ENCODE results near the gene CRTC3. TPM values are rescaled to one million over a fixed set of nuclear protein-coding genes. Genes with fewer than 3 reads are reported as not detected.
"Not testable (repeated sequence)": the region's sequence is repeated elsewhere in the genome, so short reads cannot be mapped to it uniquely, and the experiment has no call there.

CRTC3 gene
- polyA plus RNA-seq, 2 donors, result 5.0 to 7.1 TPM

DNA sequence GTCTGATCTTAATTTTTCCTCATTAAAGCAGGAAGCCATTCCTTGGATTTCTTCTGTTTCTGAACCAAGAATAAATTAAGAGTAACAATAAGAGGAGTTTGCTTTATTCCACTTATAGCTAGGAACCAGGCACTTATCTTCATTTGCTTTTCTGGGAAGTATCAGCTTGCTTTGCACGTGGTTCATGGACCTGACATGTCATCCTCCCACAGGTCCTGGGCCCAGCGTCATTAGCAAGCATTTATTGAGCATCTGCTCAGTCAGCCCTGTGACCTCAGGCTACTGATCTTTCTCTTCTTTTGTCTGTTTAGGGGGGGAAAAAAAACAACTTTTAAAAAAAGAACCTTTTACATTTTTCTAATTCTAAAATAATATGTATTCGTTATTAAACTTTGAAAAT, 34.7 kb upstream of the CRTC3 start:
- Histone ChIP-seq H3K27ac (ENCODE audit: low read depth in 2 of 2, low read length in 1 of 2) (no peak overlapping the region), H3K4me1 (ENCODE audit: control insufficient read depth in 2 of 2, insufficient read depth in 2 of 2, low read length in 1 of 2) (no peaks in the 10 kb centered on the region), H3K36me3 (ENCODE audit: control insufficient read depth in 2 of 2, insufficient read depth in 2 of 2, low read length in 1 of 2) (peaks cover 17 to 29% of the 10 kb centered on the region in 2 donors), H3K9me3 (ENCODE audit: control insufficient read depth in 2 of 2, insufficient read depth in 1 of 2, low read depth in 1 of 2, low read length in 1 of 2) (no peaks in the 10 kb centered on the region), H3K4me3 (ENCODE audit: low read depth in 1 of 2, low read length in 2 of 2) (no peak overlapping the region), H3K27me3 (ENCODE audit: control insufficient read depth in 1 of 2, insufficient read depth in 2 of 2, low read length in 2 of 2) (no peaks in the 10 kb centered on the region)
- 76 to 83% methylated on average over 3 of the region's 3 CpGs for WGBS, 2 donors

DNA sequence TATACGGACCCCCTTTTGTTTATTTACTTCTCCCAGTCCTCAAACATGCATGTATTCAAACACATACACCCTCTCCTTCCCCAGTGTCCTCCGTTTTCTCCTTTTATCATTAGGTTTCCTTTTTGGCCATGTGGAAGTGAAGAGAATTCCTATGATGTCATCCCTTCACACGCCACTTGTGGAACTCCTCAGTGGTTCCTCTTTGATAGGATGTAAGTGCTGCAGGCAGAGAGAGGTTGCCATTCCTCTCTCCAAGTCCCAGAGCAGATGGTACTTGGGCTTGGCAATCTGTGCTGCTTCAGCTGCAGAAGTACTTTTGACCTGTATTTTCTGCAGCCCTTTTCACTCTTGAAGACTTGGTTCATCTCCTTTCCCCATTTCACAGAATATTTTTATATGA, 32.9 kb upstream of the CRTC3 start:
- Histone ChIP-seq H3K4me1 (ENCODE audit: control insufficient read depth in 2 of 2, insufficient read depth in 2 of 2, low read length in 1 of 2) (no peaks in the 10 kb centered on the region), H3K27me3 (ENCODE audit: control insufficient read depth in 1 of 2, insufficient read depth in 2 of 2, low read length in 2 of 2) (no peaks in the 10 kb centered on the region), H3K27ac (ENCODE audit: low read depth in 2 of 2, low read length in 1 of 2) (no peak overlapping the region), H3K36me3 (ENCODE audit: control insufficient read depth in 2 of 2, insufficient read depth in 2 of 2, low read length in 1 of 2) (peaks cover 10 to 18% of the 10 kb centered on the region in 2 donors), H3K4me3 (ENCODE audit: low read depth in 1 of 2, low read length in 2 of 2) (no peak overlapping the region), H3K9me3 (ENCODE audit: control insufficient read depth in 2 of 2, insufficient read depth in 1 of 2, low read depth in 1 of 2, low read length in 1 of 2) (no peaks in the 10 kb centered on the region)
- WGBS, 2 donors, result 53 to 64% methylated on average over 3 of the region's 3 CpGs

DNA sequence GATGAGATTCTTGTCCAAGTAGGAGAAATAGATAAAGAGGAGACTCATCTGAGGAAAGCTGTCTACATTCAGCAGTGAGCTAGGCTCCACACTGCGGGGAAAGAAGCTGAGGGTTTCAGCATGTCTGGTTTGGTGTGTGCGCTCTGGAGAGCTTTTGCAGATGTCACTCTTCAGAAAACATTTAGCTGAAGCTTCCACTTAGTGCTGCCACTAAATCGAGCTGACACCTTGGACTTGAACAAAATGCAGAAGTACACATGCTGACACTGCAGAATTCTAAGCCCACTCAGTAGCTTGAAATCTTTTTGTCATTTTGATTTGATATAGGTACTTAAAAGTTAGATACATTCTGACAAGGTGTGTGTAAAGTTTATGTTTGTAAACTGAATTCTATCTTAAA, 32.3 kb upstream of the CRTC3 start:
- Histone ChIP-seq H3K4me1 (ENCODE audit: control insufficient read depth in 2 of 2, insufficient read depth in 2 of 2, low read length in 1 of 2) (no peaks in the 10 kb centered on the region), H3K36me3 (ENCODE audit: control insufficient read depth in 2 of 2, insufficient read depth in 2 of 2, low read length in 1 of 2) (peaks cover 10 to 18% of the 10 kb centered on the region in 2 donors), H3K9me3 (ENCODE audit: control insufficient read depth in 2 of 2, insufficient read depth in 1 of 2, low read depth in 1 of 2, low read length in 1 of 2) (no peaks in the 10 kb centered on the region), H3K27me3 (ENCODE audit: control insufficient read depth in 1 of 2, insufficient read depth in 2 of 2, low read length in 2 of 2) (no peaks in the 10 kb centered on the region), H3K27ac (ENCODE audit: low read depth in 2 of 2, low read length in 1 of 2) (no peak overlapping the region), H3K4me3 (ENCODE audit: low read depth in 1 of 2, low read length in 2 of 2) (no peak overlapping the region)
- 66 to 74% methylated on average over 3 of the region's 3 CpGs for WGBS, 2 donors

DNA sequence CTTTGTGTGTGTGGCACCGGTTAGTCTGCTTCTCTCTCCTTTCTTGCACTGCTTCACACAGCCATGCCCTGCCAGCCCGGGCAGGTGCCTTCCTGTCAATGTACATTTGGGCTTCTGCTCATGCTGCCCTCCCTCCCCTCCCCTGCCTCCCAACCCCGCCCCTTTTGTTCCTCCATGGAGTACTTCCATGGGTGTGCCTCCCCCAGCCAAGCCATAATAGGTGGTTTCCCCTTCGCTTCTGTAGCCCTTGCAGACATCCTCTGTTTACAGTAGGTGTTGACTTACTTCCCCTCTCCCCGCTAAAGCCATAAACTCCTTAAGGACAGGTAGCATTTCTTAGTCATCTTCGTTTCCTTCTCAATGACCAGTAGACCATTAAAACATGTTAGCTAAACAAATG, 31.8 kb upstream of the CRTC3 start:
- Histone ChIP-seq H3K27ac (ENCODE audit: low read depth in 2 of 2, low read length in 1 of 2) (no peak overlapping the region), H3K9me3 (ENCODE audit: control insufficient read depth in 2 of 2, insufficient read depth in 1 of 2, low read depth in 1 of 2, low read length in 1 of 2) (no peaks in the 10 kb centered on the region), H3K27me3 (ENCODE audit: control insufficient read depth in 1 of 2, insufficient read depth in 2 of 2, low read length in 2 of 2) (no peaks in the 10 kb centered on the region), H3K4me1 (ENCODE audit: control insufficient read depth in 2 of 2, insufficient read depth in 2 of 2, low read length in 1 of 2) (no peaks in the 10 kb centered on the region), H3K4me3 (ENCODE audit: low read depth in 1 of 2, low read length in 2 of 2) (no peak overlapping the region), H3K36me3 (ENCODE audit: control insufficient read depth in 2 of 2, insufficient read depth in 2 of 2, low read length in 1 of 2) (peaks cover 7 to 15% of the 10 kb centered on the region in 2 donors)
- WGBS, 2 donors, result 46 to 64% methylated on average over 6 of the region's 6 CpGs

DNA sequence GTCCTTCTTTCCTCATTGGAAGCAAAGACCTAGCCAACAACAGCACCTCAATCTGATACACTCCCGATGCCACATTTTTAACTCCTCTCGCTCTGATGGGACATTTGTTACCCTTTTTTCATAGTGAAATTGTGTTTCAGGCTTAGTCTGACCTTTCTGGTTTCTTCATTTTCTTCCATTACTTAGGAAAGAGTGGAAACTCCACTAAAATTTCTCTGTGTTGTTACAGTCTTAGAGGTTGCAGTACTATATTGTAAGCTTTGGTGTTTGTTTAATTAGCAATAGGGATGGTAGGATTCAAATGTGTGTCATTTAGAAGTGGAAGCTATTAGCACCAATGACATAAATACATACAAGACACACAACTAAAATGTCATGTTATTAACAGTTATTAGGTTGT, 29.6 kb upstream of the CRTC3 start:
- no peak overlapping the region for H3K4me3 ChIP-seq (ENCODE audit: low read depth in 1 of 2, low read length in 2 of 2)
- no peaks in the 10 kb centered on the region for H3K9me3 ChIP-seq (ENCODE audit: control insufficient read depth in 2 of 2, insufficient read depth in 1 of 2, low read depth in 1 of 2, low read length in 1 of 2)
- H3K4me1 ChIP-seq (ENCODE audit: control insufficient read depth in 2 of 2, insufficient read depth in 2 of 2, low read length in 1 of 2), result no peaks in the 10 kb centered on the region
- H3K27me3 ChIP-seq (ENCODE audit: control insufficient read depth in 1 of 2, insufficient read depth in 2 of 2, low read length in 2 of 2), result no peaks in the 10 kb centered on the region
- peaks cover 5 to 12% of the 10 kb centered on the region in 2 donors for H3K36me3 ChIP-seq (ENCODE audit: control insufficient read depth in 2 of 2, insufficient read depth in 2 of 2, low read length in 1 of 2)
- H3K27ac ChIP-seq (ENCODE audit: low read depth in 2 of 2, low read length in 1 of 2), result no peak overlapping the region
- 84 to 93% methylated on average over 2 of the region's 2 CpGs for WGBS, 2 donors

DNA sequence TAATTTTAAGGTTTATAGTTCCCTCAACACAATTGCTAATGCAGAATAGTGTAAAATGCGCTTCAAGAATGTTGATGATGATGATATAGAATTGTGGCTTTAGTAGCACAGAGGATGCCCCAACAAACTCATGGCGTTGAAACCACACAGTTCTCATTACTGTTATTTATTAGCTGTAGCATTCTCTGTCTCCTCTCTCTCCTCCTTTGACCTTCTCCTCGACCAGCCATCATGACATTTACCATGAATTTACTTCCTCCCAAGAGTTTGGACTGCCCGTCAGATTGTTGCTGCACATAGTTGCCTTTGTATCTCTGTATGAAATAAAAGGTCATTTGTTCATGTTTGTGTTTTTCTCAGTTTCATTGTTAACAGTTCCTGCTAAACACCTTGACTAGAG, 27.8 kb upstream of the CRTC3 start:
- Histone ChIP-seq H3K9me3 (ENCODE audit: control insufficient read depth in 2 of 2, insufficient read depth in 1 of 2, low read depth in 1 of 2, low read length in 1 of 2) (no peaks in the 10 kb centered on the region), H3K4me1 (ENCODE audit: control insufficient read depth in 2 of 2, insufficient read depth in 2 of 2, low read length in 1 of 2) (no peaks in the 10 kb centered on the region), H3K27ac (ENCODE audit: low read depth in 2 of 2, low read length in 1 of 2) (no peak overlapping the region), H3K27me3 (ENCODE audit: control insufficient read depth in 1 of 2, insufficient read depth in 2 of 2, low read length in 2 of 2) (no peaks in the 10 kb centered on the region), H3K4me3 (ENCODE audit: low read depth in 1 of 2, low read length in 2 of 2) (no peak overlapping the region), H3K36me3 (ENCODE audit: control insufficient read depth in 2 of 2, insufficient read depth in 2 of 2, low read length in 1 of 2) (peaks cover 4 to 9% of the 10 kb centered on the region in 2 donors)
- WGBS, 2 donors, result 70 to 88% methylated on average over 4 of the region's 4 CpGs

DNA sequence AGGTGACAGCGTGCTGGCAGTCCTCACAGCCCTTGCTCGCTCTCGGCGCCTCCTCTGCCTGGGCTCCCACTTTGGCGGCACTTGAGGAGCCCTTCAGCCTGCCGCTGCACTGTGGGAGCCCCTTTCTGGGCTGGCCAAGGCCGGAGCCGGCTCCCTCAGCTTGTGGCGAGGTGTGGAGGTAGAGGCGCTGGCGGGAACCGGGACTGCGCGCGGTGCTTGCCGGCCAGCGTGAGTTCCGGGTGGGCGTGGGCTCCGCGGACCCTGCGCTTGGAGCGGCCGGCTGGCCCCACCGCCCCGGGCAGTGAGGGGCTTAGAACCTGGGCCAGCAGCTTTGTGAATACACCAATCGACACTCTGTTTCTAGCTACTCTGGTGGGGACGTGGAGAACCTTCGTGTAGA, 18.9 kb upstream of the CRTC3 start:
- 94% methylated on average over 22 to 29 of the region's 29 CpGs for WGBS, 2 donors
- not testable (repeated sequence) for H3K9me3 ChIP-seq (ENCODE audit: control insufficient read depth in 2 of 2, insufficient read depth in 1 of 2, low read depth in 1 of 2, low read length in 1 of 2); H3K27me3 ChIP-seq (ENCODE audit: control insufficient read depth in 1 of 2, insufficient read depth in 2 of 2, low read length in 2 of 2); H3K4me3 ChIP-seq (ENCODE audit: low read depth in 1 of 2, low read length in 2 of 2); H3K27ac ChIP-seq (ENCODE audit: low read depth in 2 of 2, low read length in 1 of 2); H3K4me1 ChIP-seq (ENCODE audit: control insufficient read depth in 2 of 2, insufficient read depth in 2 of 2, low read length in 1 of 2); H3K36me3 ChIP-seq (ENCODE audit: control insufficient read depth in 2 of 2, insufficient read depth in 2 of 2, low read length in 1 of 2)

DNA sequence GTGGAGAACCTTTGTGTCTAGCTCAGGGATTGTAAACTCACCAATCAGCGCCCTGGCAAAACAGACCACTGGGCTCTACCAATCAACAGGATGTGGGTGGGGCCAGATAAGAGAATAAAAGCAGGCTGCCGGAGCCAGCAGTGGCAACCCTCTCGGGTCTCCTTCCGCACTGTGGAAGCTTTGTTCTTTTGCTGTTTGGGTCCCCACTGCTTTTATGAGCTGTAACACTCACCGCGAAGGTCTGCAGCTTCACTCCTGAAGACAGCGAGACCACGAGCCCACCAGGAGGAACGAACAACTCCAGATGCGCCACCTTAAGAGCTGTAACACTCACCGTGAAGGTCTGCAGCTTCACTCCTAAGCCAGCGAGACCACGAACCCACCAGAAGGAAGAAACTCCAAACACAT, 18.5 kb upstream of the CRTC3 start:
- 90 to 94% methylated on average over 11 to 13 of the region's 13 CpGs for WGBS, 2 donors
- H3K4me1 ChIP-seq (ENCODE audit: control insufficient read depth in 2 of 2, insufficient read depth in 2 of 2, low read length in 1 of 2); H3K36me3 ChIP-seq (ENCODE audit: control insufficient read depth in 2 of 2, insufficient read depth in 2 of 2, low read length in 1 of 2); H3K27ac ChIP-seq (ENCODE audit: low read depth in 2 of 2, low read length in 1 of 2); H3K9me3 ChIP-seq (ENCODE audit: control insufficient read depth in 2 of 2, insufficient read depth in 1 of 2, low read depth in 1 of 2, low read length in 1 of 2); H3K27me3 ChIP-seq (ENCODE audit: control insufficient read depth in 1 of 2, insufficient read depth in 2 of 2, low read length in 2 of 2); H3K4me3 ChIP-seq (ENCODE audit: low read depth in 1 of 2, low read length in 2 of 2): not testable (repeated sequence)

DNA sequence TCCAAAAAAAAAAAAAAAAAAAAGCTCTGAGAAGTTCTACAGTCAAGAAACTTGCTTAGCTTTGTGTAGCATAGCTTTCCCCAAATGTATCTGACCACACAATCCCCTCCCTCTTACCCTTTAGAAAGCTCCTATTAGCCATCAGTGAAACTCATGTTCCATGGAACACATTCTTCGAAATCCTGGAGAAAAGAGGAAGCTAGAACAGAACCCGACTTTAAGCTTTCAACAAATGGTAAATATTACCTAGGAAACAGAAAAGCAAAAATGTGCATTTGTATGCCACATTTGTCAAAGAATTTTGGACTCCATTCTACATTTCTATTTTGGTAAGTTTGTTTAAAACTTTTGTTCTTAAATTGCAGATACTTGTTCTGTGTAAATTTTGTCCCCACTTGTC, 17.4 kb upstream of the CRTC3 start:
- no peak overlapping the region for H3K27ac ChIP-seq (ENCODE audit: low read depth in 2 of 2, low read length in 1 of 2)
- 69 to 71% methylated on average over 2 of the region's 2 CpGs for WGBS, 2 donors
- no peaks in the 10 kb centered on the region for H3K4me1 ChIP-seq (ENCODE audit: control insufficient read depth in 2 of 2, insufficient read depth in 2 of 2, low read length in 1 of 2)
- no peaks in the 10 kb centered on the region for H3K9me3 ChIP-seq (ENCODE audit: control insufficient read depth in 2 of 2, insufficient read depth in 1 of 2, low read depth in 1 of 2, low read length in 1 of 2)
- H3K27me3 ChIP-seq (ENCODE audit: control insufficient read depth in 1 of 2, insufficient read depth in 2 of 2, low read length in 2 of 2), result no peaks in the 10 kb centered on the region
- H3K36me3 ChIP-seq (ENCODE audit: control insufficient read depth in 2 of 2, insufficient read depth in 2 of 2, low read length in 1 of 2), result no peaks in the 10 kb centered on the region
- H3K4me3 ChIP-seq (ENCODE audit: low read depth in 1 of 2, low read length in 2 of 2), result no peak overlapping the region

DNA sequence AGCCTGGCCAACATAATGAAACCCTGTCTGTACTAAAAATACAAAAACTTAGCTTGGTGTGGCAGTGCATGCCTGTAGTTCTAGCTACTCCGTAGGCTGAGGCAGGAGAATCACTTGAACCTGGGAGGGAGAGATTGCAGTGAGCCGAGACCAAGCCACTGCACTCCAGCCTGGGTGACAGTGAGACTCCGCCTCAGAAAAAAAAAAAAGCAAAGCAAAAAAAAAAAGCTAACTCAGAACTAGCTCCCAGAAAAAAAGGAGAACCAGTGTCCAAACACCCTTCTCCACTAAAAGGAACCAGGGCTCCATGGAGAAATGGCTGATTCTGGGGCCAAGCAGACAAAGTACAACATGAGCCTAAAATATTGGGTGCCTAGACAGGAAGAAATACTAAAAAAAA, 16.7 kb upstream of the CRTC3 start:
- no peaks in the 10 kb centered on the region for H3K4me1 ChIP-seq (ENCODE audit: control insufficient read depth in 2 of 2, insufficient read depth in 2 of 2, low read length in 1 of 2)
- 88 to 89% methylated on average over 3 of the region's 3 CpGs for WGBS, 2 donors
- no peak overlapping the region for H3K4me3 ChIP-seq (ENCODE audit: low read depth in 1 of 2, low read length in 2 of 2)
- H3K27ac ChIP-seq (ENCODE audit: low read depth in 2 of 2, low read length in 1 of 2), result no peak overlapping the region
- no peaks in the 10 kb centered on the region for H3K9me3 ChIP-seq (ENCODE audit: control insufficient read depth in 2 of 2, insufficient read depth in 1 of 2, low read depth in 1 of 2, low read length in 1 of 2)
- H3K36me3 ChIP-seq (ENCODE audit: control insufficient read depth in 2 of 2, insufficient read depth in 2 of 2, low read length in 1 of 2), result no peaks in the 10 kb centered on the region
- H3K27me3 ChIP-seq (ENCODE audit: control insufficient read depth in 1 of 2, insufficient read depth in 2 of 2, low read length in 2 of 2), result no peaks in the 10 kb centered on the region

Measured in esophagus (tissue), 2 donors.